Hepatocyte (in vitro differentiated cells): ENCODE measurements around the gene NXPE4.

Experiments used
- EZH2phosphoT487 ChIP-seq: fragments of 200-600 bp; sonication (generic); IDR thresholded peaks from one replicate; pipeline ENCODE4 v1.6.1; 2018; ENCODE audit warnings: antibody characterized with exemption, mild to moderate bottlenecking, low read depth, moderate library complexity; ENCODE audit not compliant: unreplicated experiment, severe bottlenecking
- TF ChIP-seq, protein P1 (sequence below): fragments of 200-600 bp; sonication (generic); IDR thresholded peaks from 2 replicates; pipeline ENCODE4 v1.5.1; 2016; ENCODE audit warnings: antibody characterized with exemption, mild to moderate bottlenecking; ENCODE audit not compliant: poor library complexity

DNA sequence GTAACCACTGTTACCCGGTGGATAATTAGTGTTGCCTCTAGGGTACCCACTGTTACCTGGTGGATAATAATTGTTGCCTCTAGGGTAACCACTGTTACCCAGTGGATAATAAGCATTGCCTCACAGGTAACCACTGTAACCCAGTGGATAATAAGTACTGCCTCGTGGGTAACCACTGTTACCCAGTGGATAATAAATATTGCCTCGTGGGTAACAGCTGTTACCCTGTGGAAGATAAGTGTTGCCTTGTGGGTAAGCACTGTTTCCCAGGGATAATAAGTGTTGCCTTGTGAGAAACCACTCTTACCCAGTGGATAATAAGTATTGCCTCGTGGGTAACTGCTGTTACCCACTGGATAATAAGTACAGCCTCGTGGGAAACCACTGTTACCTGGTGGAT is 9.3 kb upstream of the NXPE4 start:
- TF ChIP-seq, protein P1, sequence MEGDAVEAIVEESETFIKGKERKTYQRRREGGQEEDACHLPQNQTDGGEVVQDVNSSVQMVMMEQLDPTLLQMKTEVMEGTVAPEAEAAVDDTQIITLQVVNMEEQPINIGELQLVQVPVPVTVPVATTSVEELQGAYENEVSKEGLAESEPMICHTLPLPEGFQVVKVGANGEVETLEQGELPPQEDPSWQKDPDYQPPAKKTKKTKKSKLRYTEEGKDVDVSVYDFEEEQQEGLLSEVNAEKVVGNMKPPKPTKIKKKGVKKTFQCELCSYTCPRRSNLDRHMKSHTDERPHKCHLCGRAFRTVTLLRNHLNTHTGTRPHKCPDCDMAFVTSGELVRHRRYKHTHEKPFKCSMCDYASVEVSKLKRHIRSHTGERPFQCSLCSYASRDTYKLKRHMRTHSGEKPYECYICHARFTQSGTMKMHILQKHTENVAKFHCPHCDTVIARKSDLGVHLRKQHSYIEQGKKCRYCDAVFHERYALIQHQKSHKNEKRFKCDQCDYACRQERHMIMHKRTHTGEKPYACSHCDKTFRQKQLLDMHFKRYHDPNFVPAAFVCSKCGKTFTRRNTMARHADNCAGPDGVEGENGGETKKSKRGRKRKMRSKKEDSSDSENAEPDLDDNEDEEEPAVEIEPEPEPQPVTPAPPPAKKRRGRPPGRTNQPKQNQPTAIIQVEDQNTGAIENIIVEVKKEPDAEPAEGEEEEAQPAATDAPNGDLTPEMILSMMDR = no peak
- no peak for TF ChIP-seq EZH2phosphoT487
